NB4 (cell line): ENCODE measurements around the gene AWAT2.

Experiments used
- CTCF ChIP-seq: IDR thresholded peaks from one replicate; pipeline ENCODE4 v1.5.1; 2012; ENCODE audit warnings: low read depth, low read length
- MAX ChIP-seq: IDR thresholded peaks from 2 replicates; pipeline ENCODE4 v1.6.1; 2011; ENCODE audit warnings: low read depth, low read length

- TF ChIP-seq CTCF, result no peak
- no peak for TF ChIP-seq MAX
These were observed 33.0 kb upstream of the AWAT2 start for GRCh38 chrX:70082723-70083122.
